ENCODE data around the gene POLR1D.

GRCh38 chr13:27650312-27650711, 28.6 kb downstream of the POLR1D start:
- TF ChIP-seq EZH2 (IDR thresholded peaks at IDR 0.05), result no peak
- TF ChIP-seq POLR2AphosphoS5 (IDR thresholded peaks at IDR 0.05; ENCODE audit: borderline replicate concordance, low read depth, low read length), result no peak

Measured in SK-N-MC (cell line).